ENCODE results near the gene LMX1A. TPM values are rescaled to one million over a fixed set of nuclear protein-coding genes. Genes with fewer than 3 reads are reported as not detected.

The LMX1A gene
- polyA plus RNA-seq, 2 of the 4 experiments (the other 2 are of a cell fraction) = not detected

DNA sequence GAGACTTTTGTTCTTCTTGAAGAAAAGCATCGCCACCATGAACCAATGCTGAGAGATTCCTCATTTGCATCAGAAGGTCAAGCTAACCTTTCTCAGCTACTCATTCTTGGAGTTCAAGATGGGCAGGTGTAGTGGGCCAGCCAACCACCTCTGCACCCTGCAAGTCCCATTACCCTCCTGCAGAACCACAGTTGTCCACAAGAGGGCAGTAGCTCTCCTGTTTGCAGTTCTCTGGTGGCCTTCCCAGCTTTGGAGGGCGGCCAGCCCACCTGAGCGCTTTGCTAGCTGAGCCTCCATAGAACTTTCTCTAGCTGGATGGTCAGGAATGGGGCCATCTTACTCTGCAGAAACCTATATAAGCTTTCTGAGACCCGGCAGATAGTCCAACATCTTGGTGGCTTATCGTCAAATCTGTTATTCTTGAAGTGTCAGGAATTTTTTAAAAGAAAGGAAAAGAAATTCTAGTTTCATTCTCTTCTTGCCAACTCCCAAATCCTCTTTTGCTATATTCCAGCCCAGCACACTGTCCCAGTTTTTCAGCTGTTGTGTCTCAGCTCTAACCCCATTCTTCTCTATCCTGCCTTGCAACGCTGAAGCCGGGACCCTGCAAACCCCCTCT lies 11.0 kb upstream of the LMX1A start:
- POLR2A ChIA-PET = no interaction called here
- ATAC-seq = peak; percentile 65 to 89; a peak in 5 of 6 replicates
- CTCF ChIA-PET = interaction anchor here (0.6 to 6.3 kb wide), 35 partner anchors 8 to 453 kb away, joined by 3 to 72 read pairs (median 6); partner anchors contain the start of gene LMX1A
- Histone ChIP-seq H3K9me3 (no peaks in the 10 kb centered on the region), H3K4me2 (no peak overlapping the region), H3K27ac (no peak overlapping the region), H3K4me3 (no peak overlapping the region), H3K4me1 (no peaks in the 10 kb centered on the region)
- 41% methylated on average over 7 of the region's 7 CpGs for WGBS (ENCODE audit: missing lambda C conversion rate)
- peak; percentile 71 to 74 for DNase-seq (ENCODE audit: low read depth in 1 of 2, low spot score in 1 of 2)
- TF ChIP-seq ZNF302 (CRISPR knock-in tag; IDR thresholded peaks at IDR 0.05) = no peak
- TF ChIP-seq, protein P1, sequence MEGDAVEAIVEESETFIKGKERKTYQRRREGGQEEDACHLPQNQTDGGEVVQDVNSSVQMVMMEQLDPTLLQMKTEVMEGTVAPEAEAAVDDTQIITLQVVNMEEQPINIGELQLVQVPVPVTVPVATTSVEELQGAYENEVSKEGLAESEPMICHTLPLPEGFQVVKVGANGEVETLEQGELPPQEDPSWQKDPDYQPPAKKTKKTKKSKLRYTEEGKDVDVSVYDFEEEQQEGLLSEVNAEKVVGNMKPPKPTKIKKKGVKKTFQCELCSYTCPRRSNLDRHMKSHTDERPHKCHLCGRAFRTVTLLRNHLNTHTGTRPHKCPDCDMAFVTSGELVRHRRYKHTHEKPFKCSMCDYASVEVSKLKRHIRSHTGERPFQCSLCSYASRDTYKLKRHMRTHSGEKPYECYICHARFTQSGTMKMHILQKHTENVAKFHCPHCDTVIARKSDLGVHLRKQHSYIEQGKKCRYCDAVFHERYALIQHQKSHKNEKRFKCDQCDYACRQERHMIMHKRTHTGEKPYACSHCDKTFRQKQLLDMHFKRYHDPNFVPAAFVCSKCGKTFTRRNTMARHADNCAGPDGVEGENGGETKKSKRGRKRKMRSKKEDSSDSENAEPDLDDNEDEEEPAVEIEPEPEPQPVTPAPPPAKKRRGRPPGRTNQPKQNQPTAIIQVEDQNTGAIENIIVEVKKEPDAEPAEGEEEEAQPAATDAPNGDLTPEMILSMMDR (IDR thresholded peaks at IDR 0.05) = peak; percentile 75
- peak; percentile 49; the same call in 2 of the 3 replicates for TF ChIP-seq SMC3 (IDR thresholded peaks at IDR 0.05)
- peak; percentile 46 to 48; a peak in 4 of 5 replicates for TF ChIP-seq RAD21 (conservative IDR thresholded peaks at IDR 0.05 in 1 of 2, IDR thresholded peaks at IDR 0.05 in 1 of 2)
- no peak for FAIRE-seq

- CTCF ChIA-PET = interaction anchor here (1.2 to 6.3 kb wide), 4 partner anchors 21 to 251 kb away, joined by 4 to 39 read pairs (median 5); no protein-coding TSS in a partner anchor
- H3K9me3 ChIP-seq = no peaks in the 10 kb centered on the region
- H3K4me1 ChIP-seq = no peaks in the 10 kb centered on the region
- no peak overlapping the region for H3K4me2 ChIP-seq
- no peak for FAIRE-seq
- no peak overlapping the region for H3K27ac ChIP-seq
- POLR2A ChIA-PET = no interaction called here
- no peak overlapping the region for H3K4me3 ChIP-seq
- TF ChIP-seq KDM5A (IDR thresholded peaks at IDR 0.05) (no peak), FOSL2 (IDR thresholded peaks at IDR 0.05) (no peak), FOSL2 (CRISPR knock-in tag; IDR thresholded peaks at IDR 0.05) (no peak), ZNF302 (CRISPR knock-in tag; IDR thresholded peaks at IDR 0.05) (no peak), BHLHE40 (IDR thresholded peaks at IDR 0.05; ENCODE audit: low read depth, low read length) (no peak), MAFK (IDR thresholded peaks at IDR 0.05; ENCODE audit: partially characterized antibody) (no peak), MYC (IDR thresholded peaks at IDR 0.05; ENCODE audit: borderline replicate concordance, low read length) (no peak), KDM1A (IDR thresholded peaks at IDR 0.05; ENCODE audit: low read depth) (no peak), HDAC2 (IDR thresholded peaks at IDR 0.05) (no peak), HES2 (IDR thresholded peaks at IDR 0.05) (no peak), REST (IDR thresholded peaks at IDR 0.05) (no peak), NPAS2 (CRISPR knock-in tag; IDR thresholded peaks at IDR 0.05; ENCODE audit: borderline replicate concordance) (no peak)
- TF ChIP-seq, protein P2, sequence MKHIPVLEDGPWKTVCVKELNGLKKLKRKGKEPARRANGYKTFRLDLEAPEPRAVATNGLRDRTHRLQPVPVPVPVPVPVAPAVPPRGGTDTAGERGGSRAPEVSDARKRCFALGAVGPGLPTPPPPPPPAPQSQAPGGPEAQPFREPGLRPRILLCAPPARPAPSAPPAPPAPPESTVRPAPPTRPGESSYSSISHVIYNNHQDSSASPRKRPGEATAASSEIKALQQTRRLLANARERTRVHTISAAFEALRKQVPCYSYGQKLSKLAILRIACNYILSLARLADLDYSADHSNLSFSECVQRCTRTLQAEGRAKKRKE (CRISPR knock-in tag; IDR thresholded peaks at IDR 0.05; ENCODE audit: low read depth) = no peak
- DNase-seq (ENCODE audit: low read depth in 1 of 2, low spot score in 1 of 2) = no peak
- 8% methylated on average over 2 of the region's 2 CpGs for WGBS (ENCODE audit: missing lambda C conversion rate)
- ATAC-seq = no peak
Measured at GRCh38 chr1:165365341-165365740, 8.8 kb upstream of the LMX1A start.

Measured in A549 (cell line).